ENCODE measurements around the gene IL1RL1.

DNA sequence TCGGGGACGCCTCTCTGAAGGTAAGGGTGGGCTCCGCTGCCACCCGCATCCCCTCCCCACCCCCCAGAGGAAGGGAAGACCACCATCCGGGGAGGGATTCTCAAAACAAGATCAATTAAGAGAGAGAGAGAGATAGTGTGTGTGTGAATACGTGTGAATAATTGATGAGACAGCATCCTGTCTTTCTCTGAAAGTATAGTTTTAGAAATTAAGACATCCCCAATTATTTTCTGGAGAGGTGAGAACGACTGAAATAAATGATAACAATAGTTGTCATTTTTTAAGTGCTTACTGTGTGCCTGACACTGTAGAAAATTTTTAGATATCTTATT lies 45.0 kb downstream of the IL1RL1 start:
- TF ChIP-seq, protein P1, sequence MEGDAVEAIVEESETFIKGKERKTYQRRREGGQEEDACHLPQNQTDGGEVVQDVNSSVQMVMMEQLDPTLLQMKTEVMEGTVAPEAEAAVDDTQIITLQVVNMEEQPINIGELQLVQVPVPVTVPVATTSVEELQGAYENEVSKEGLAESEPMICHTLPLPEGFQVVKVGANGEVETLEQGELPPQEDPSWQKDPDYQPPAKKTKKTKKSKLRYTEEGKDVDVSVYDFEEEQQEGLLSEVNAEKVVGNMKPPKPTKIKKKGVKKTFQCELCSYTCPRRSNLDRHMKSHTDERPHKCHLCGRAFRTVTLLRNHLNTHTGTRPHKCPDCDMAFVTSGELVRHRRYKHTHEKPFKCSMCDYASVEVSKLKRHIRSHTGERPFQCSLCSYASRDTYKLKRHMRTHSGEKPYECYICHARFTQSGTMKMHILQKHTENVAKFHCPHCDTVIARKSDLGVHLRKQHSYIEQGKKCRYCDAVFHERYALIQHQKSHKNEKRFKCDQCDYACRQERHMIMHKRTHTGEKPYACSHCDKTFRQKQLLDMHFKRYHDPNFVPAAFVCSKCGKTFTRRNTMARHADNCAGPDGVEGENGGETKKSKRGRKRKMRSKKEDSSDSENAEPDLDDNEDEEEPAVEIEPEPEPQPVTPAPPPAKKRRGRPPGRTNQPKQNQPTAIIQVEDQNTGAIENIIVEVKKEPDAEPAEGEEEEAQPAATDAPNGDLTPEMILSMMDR (IDR thresholded peaks at IDR 0.05), result no peak
- no peak for TF ChIP-seq EP300 (IDR thresholded peaks at IDR 0.05)

All from suprapubic skin (tissue), 3 donors.